HCT116 (cell line): Measurements from ENCODE around the gene STX10. TPM values are rescaled to one million over a fixed set of nuclear protein-coding genes. Genes with fewer than 3 reads are reported as not detected.

Experiments
- ATAC-seq: fragments of 200-7000 bp; cut with Tn5 transposase; 2 replicates; pipeline ENCODE4 v1.9.1; 2020; ENCODE audit warnings: mild to moderate bottlenecking, moderate library complexity
- BruUV-seq: library from RNA; stranded (reverse); fragments of 400-500 nt; replicated peaks from 2 replicates; lab custom pipeline; 2021; lab: Mats Ljungman, UMichigan
- CTCF ChIA-PET: fragments of 300-600 bp; sonication (Branson Sonifier 250); formaldehyde crosslinking; loops from one replicate; lab custom pipeline; 2021; ENCODE audit warnings: antibody characterized with exemption; lab: Charles Lee
- POLR2A ChIA-PET: fragments of 300-600, 350-600 bp; sonication (Branson Sonifier 250); formaldehyde crosslinking; loops from one replicate; lab custom pipeline; 2021; ENCODE audit warnings: antibody characterized with exemption; lab: Charles Lee
- RAD21 ChIA-PET, 2 experiments: fragments of 300-600 bp; sonication (Branson Sonifier 250); formaldehyde crosslinking; loops; one replicate each; lab custom pipeline; 2023; ENCODE audit warnings: low total read pairs in 2 of 2; ENCODE audit not compliant: uncharacterized antibody in 2 of 2, unreplicated experiment in 2 of 2, low non-redundant PET in 1 of 2; lab: Charles Lee
- DNase-seq: peaks from one replicate; pipeline ENCODE4 v3.0.0-alpha.2; 2010; ENCODE audit warnings: low read depth, low spot score
- H2AFZ ChIP-seq: fragments of 200-600 bp; shearing (Covaris generic), sonication (generic); 2 replicates; pipeline ENCODE4 v1.6.1; 2017; ENCODE audit warnings: low read depth, mixed run types, mixed read lengths, antibody characterized with exemption, low read length; ENCODE audit not compliant: poor library complexity, severe bottlenecking
- H3K27ac ChIP-seq: 2 replicates; pipeline ENCODE4 v1.5.1; 2012; ENCODE audit warnings: low read depth, low read length
- H3K27me3 ChIP-seq: fragments of 200-600 bp; sonication (generic); 2 replicates; pipeline ENCODE4 v1.6.1; 2016; ENCODE audit warnings: mixed run types, low read length, mixed read lengths; ENCODE audit not compliant: insufficient read depth
- H3K36me3 ChIP-seq, 2 experiments: fragments of 200-500 bp in 1 of 2; fragments of 200-600 bp in 1 of 2; sonication (Bioruptor generic) in 1 of 2; sonication (generic) in 1 of 2; 2 replicates each; pipeline versions ENCODE4 v1.5.1 to v1.6.1; 2014 to 2016; ENCODE audit warnings: low read length in 2 of 2, inconsistent platforms in 1 of 2, mixed read lengths in 1 of 2, mixed run types in 1 of 2; ENCODE audit not compliant: insufficient read depth in 2 of 2, control insufficient read depth in 1 of 2
- H3K4me1 ChIP-seq, 2 experiments: fragments of 200-600 bp in 1 of 2; sonication (generic) in 1 of 2; 2 replicates each; pipeline versions ENCODE4 v1.5.1 to v1.6.1; 2012 to 2017; ENCODE audit warnings: low read length in 2 of 2, inconsistent platforms in 1 of 2, mild to moderate bottlenecking in 1 of 2, mixed read lengths in 1 of 2, mixed run types in 1 of 2, moderate library complexity in 1 of 2; ENCODE audit not compliant: insufficient read depth in 2 of 2, control insufficient read depth in 1 of 2
- H3K4me2 ChIP-seq: fragments of 200-600 bp; sonication (generic); 2 replicates; pipeline ENCODE4 v1.6.1; 2017; ENCODE audit warnings: mixed run types, low read length, mixed read lengths
- H3K4me3 ChIP-seq, 2 experiments: fragments of 200-600 bp in 1 of 2; sonication (generic) in 1 of 2; replicated peaks in 1 of 2; 2 replicates each; pipeline ENCODE4 v1.5.1; 2011 to 2016; ENCODE audit warnings: low read length in 2 of 2, control low read depth in 1 of 2, low read depth in 1 of 2, mild to moderate bottlenecking in 1 of 2, mixed read lengths in 1 of 2, mixed run types in 1 of 2
- H3K79me2 ChIP-seq: fragments of 200-600 bp; sonication (generic); 2 replicates; pipeline ENCODE4 v1.6.1; 2017; ENCODE audit warnings: mild to moderate bottlenecking, mixed run types, low read length, moderate library complexity, mixed read lengths; ENCODE audit not compliant: insufficient read depth
- H3K9ac ChIP-seq: fragments of 200-600 bp; sonication (generic); 2 replicates; pipeline ENCODE4 v1.6.1; 2016; ENCODE audit warnings: low read length, mixed read lengths
- H3K9me2 ChIP-seq: fragments of 200-600 bp; sonication (generic), shearing (Covaris generic); 2 replicates; pipeline ENCODE4 v1.6.1; 2017; ENCODE audit warnings: mixed run types, mild to moderate bottlenecking, moderate library complexity; ENCODE audit not compliant: insufficient read depth
- H3K9me3 ChIP-seq, 2 experiments: fragments of 200-500 bp in 1 of 2; fragments of 200-600 bp in 1 of 2; sonication (Bioruptor generic) in 1 of 2; sonication (generic) in 1 of 2; 2 replicates each; pipeline ENCODE4 v1.6.1; 2014 to 2017; ENCODE audit warnings: low read length in 2 of 2, mixed read lengths in 2 of 2, inconsistent platforms in 1 of 2, low read depth in 1 of 2, mild to moderate bottlenecking in 1 of 2, mixed run types in 1 of 2, moderate library complexity in 1 of 2; ENCODE audit not compliant: control insufficient read depth in 1 of 2, insufficient read depth in 1 of 2
- H4K20me1 ChIP-seq: fragments of 200-600 bp; sonication (generic), shearing (Covaris generic); 2 replicates; pipeline ENCODE4 v1.6.1; 2017; ENCODE audit warnings: mixed run types, mild to moderate bottlenecking, moderate library complexity; ENCODE audit not compliant: insufficient read depth
- CEBPB ChIP-seq: IDR thresholded peaks from 2 replicates; pipeline ENCODE4 v1.6.1; 2012; ENCODE audit warnings: low read depth
- ELF1 ChIP-seq: IDR thresholded peaks from 2 replicates; pipeline ENCODE4 v1.6.1; 2012; ENCODE audit warnings: low read depth, borderline replicate concordance
- JUND ChIP-seq: IDR thresholded peaks from 2 replicates; pipeline ENCODE4 v1.6.1; 2012
- POLR2A ChIP-seq: IDR thresholded peaks from 2 replicates; pipeline ENCODE4 v1.7.0; 2011; ENCODE audit warnings: borderline replicate concordance; ENCODE audit not compliant: insufficient read depth, insufficient read length; ENCODE audit errors: extremely low read depth
- POLR2AphosphoS5 ChIP-seq: IDR thresholded peaks from 2 replicates; pipeline ENCODE4 v1.6.1; 2011; ENCODE audit warnings: mild to moderate bottlenecking, low read depth, low read length, moderate library complexity
- SIN3A ChIP-seq: IDR thresholded peaks from 2 replicates; pipeline ENCODE4 v1.6.1; 2012; ENCODE audit warnings: low read depth
- TCF7L2 ChIP-seq: IDR thresholded peaks from 2 replicates; pipeline ENCODE4 v1.7.0; 2011; ENCODE audit warnings: borderline replicate concordance, inconsistent platforms; ENCODE audit not compliant: insufficient read depth, insufficient read length; ENCODE audit errors: extremely low read depth
- YY1 ChIP-seq: IDR thresholded peaks from 2 replicates; pipeline ENCODE4 v1.6.1; 2011; ENCODE audit warnings: low read length, low read depth, moderate library complexity, mild to moderate bottlenecking; ENCODE audit not compliant: insufficient replicate concordance; ENCODE audit errors: extremely low read depth
- ZFX ChIP-seq: fragments of 450-650 bp; IDR thresholded peaks from 2 replicates; pipeline ENCODE4 v1.6.1; 2017
- ZNF274 ChIP-seq: fragments of 200-500 bp; sonication (Bioruptor generic); IDR thresholded peaks from 2 replicates; pipeline ENCODE4 v1.6.1; 2014; ENCODE audit warnings: mild to moderate bottlenecking, low read depth, low read length, inconsistent platforms
- intact Hi-C: fragments of 100-400 bp; cut with micrococcal nuclease; formaldehyde crosslinking; loops from 2 replicates; pipeline ENCODE4 v1.10.0; 2022
- total RNA-seq: library from RNA; stranded (reverse); gene quantifications from one replicate; pipeline ENCODE4 v1.2.1, GENCODE V29; 2021; ENCODE audit not compliant: unreplicated experiment
- TF ChIP-seq, protein P1 (sequence below), 3 experiments: fragments of 200-600 bp in 1 of 3; sonication (generic) in 1 of 3; IDR thresholded peaks in 2 of 3; conservative IDR thresholded peaks in 1 of 3; 2 replicates each; pipeline ENCODE4 v1.5.1; 2012 to 2017; ENCODE audit warnings: low read depth in 2 of 3, low read length in 2 of 3, antibody characterized with exemption in 1 of 3, borderline replicate concordance in 1 of 3, control low read depth in 1 of 3, mild to moderate bottlenecking in 1 of 3, mixed read lengths in 1 of 3, mixed run types in 1 of 3, moderate library complexity in 1 of 3; ENCODE audit not compliant: insufficient read depth in 1 of 3
- TF ChIP-seq, protein P2 (sequence below): IDR thresholded peaks from 2 replicates; pipeline ENCODE4 v1.6.1; 2012

STX10 gene
- total RNA-seq, 1 experiment from 2014 or later = 149 TPM

DNA sequence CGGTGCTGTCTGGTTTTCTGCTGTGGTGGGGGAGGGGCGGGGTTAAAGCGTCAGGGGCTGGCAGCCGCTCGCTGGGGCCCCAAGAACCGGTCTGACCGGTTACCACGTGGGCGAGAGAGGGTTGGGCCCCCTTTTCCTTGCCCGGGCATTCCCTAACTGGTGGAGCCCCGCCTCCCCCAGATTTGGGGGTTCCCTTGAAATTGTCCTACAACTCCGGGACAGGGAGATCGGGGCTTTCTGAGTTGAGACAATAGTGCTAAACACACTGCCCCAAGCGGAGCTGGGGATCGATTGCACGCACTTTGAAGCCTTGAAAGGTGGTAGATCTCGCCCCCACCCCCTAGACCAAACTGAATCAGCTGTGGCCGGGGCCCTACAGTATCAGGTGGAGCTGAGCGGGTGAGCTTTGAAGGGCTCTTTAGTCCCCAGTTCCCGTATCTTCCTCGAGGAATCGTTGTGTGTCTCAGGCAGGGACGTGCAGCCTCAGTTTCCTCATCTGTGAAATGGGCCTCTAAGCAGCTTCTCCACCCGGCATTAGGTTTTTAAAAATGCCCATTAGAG is 4.8 kb upstream of the STX10 start:
- Histone ChIP-seq H4K20me1 (peaks cover 12% of the 10 kb centered on the region; the same call in 1 of the 2 replicates), H3K4me2 (peak overlapping the region; percentile 100), H3K27ac (peak overlapping the region; percentile 99), H3K9ac (peak overlapping the region; percentile 96), H3K9me3 (no peaks in the 10 kb centered on the region), H3K9me2 (no peaks in the 10 kb centered on the region), H3K36me3 (peaks cover 0 to 12% of the 10 kb centered on the region in 2 experiments; a peak in 2 of 4 replicates), H3K4me1 (peaks cover 26 to 60% of the 10 kb centered on the region in 2 experiments), H3K27me3 (no peaks in the 10 kb centered on the region), H3K4me3 (peak overlapping the region; percentile 81 to 94), H3K79me2 (peaks cover 35% of the 10 kb centered on the region), H2AFZ (no peak overlapping the region)
- peak; percentile 9 for ATAC-seq
- DNase-seq = peak; percentile 91
- ChIA-PET POLR2A (interaction anchor here (0.8 to 4.6 kb wide), 14 partner anchors 9 to 190 kb away, joined by 3 to 63 read pairs (median 4); partner anchors contain the start of gene NACC1), RAD21 (interaction anchor here in 1 of 2 experiments (1.1 kb wide), 1 partner anchor 107 kb away, joined by 3 read pairs; no protein-coding TSS in a partner anchor), CTCF (interaction anchor here (1.0 to 1.7 kb wide), 6 partner anchors 15 to 108 kb away, joined by 3 to 5 read pairs (median 4); no protein-coding TSS in a partner anchor)
- TF ChIP-seq CEBPB (no peak), TCF7L2 (peak; percentile 78), JUND (no peak), YY1 (peak; percentile 18), ZNF274 (no peak), POLR2A (peak; percentile 91), ZFX (no peak), SIN3A (no peak), ELF1 (no peak), POLR2AphosphoS5 (peak; percentile 80)
- TF ChIP-seq, protein P1, sequence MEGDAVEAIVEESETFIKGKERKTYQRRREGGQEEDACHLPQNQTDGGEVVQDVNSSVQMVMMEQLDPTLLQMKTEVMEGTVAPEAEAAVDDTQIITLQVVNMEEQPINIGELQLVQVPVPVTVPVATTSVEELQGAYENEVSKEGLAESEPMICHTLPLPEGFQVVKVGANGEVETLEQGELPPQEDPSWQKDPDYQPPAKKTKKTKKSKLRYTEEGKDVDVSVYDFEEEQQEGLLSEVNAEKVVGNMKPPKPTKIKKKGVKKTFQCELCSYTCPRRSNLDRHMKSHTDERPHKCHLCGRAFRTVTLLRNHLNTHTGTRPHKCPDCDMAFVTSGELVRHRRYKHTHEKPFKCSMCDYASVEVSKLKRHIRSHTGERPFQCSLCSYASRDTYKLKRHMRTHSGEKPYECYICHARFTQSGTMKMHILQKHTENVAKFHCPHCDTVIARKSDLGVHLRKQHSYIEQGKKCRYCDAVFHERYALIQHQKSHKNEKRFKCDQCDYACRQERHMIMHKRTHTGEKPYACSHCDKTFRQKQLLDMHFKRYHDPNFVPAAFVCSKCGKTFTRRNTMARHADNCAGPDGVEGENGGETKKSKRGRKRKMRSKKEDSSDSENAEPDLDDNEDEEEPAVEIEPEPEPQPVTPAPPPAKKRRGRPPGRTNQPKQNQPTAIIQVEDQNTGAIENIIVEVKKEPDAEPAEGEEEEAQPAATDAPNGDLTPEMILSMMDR (IDR thresholded peaks at IDR 0.05 in 2 of 3, conservative IDR thresholded peaks at IDR 0.05 in 1 of 3; ENCODE audit: borderline replicate concordance in 1 of 3, insufficient read depth in 1 of 3, low read depth in 2 of 3, low read length in 2 of 3) = peak in 2 of 3 experiments; percentile 26 to 36; a peak in 4 of 6 replicates
- TF ChIP-seq, protein P2, sequence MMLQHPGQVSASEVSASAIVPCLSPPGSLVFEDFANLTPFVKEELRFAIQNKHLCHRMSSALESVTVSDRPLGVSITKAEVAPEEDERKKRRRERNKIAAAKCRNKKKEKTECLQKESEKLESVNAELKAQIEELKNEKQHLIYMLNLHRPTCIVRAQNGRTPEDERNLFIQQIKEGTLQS = no peak
- BruUV-seq = no TSS peak
- intact Hi-C loops = loop anchor here (1.0 to 5.0 kb wide), 4 partner anchors 36 to 692 kb away; no protein-coding TSS in a partner anchor
